Mononuclear cell (primary cell): Measurements from ENCODE around the gene NTN3. TPM values are rescaled to one million over a fixed set of nuclear protein-coding genes. Genes with fewer than 3 reads are reported as not detected.

Source experiments
- H3K27me3 ChIP-seq: 2 replicates; pipeline ENCODE4 v1.6.0; 2011; ENCODE audit warnings: low read length, control low read depth; ENCODE audit not compliant: insufficient read depth
- H3K4me1 ChIP-seq: 2 replicates; pipeline ENCODE4 v1.5.1; 2011; ENCODE audit warnings: mild to moderate bottlenecking, low read length, control low read depth; ENCODE audit not compliant: insufficient read depth
- H3K4me3 ChIP-seq: 2 replicates; pipeline ENCODE4 v1.5.1; 2011; ENCODE audit warnings: mild to moderate bottlenecking, low read length, moderate library complexity
- H3K9me3 ChIP-seq: 2 replicates; pipeline ENCODE4 v1.5.1; 2011; ENCODE audit warnings: low read depth, mild to moderate bottlenecking, control low read depth, low read length
- total RNA-seq: library from RNA; depleted of rRNA; stranded (reverse); fragments of >200 nt; gene quantifications from one replicate; pipeline ENCODE4 v1.2.3, GENCODE V29; 2012

The NTN3 gene
- not detected for total RNA-seq

DNA sequence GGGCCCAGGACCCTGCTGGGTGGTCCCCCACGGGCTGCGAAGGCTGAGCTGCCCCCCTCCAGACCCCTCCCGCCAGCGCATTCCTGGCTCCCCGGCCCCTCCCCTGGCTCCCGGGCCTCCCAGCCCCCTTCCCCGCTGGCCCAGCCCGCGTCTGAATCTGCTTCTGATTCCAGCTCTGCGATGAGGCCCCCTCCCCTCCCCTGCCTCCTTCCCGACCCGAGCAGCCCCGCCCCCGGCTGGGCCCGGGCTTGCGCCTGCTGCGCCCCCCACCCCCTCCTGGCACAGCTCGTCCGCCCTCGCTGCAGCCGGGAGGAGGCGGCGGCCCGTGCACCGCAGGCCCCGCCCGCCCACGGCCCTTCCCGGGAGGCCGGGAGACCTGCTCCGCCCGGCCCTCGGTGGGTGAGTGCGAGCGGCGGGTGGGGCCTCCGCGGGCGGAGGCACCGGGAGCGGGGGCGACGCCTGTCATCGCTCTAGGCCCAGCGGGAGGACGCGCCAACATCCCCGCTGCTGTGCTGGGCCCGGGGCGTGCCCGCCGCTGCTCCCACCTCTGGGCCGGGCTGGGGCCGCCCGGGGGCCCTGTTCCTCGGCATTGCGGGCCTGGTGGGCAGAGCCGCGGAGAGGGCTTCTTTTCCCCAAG is at the start of gene NTN3:
Gene NTN3, plus strand, starts transcription at position 282 of the 637 bp plus-strand sequence. CDS start 405 bp downstream, outside the sequence.
- H3K4me1 ChIP-seq: peaks cover 52% of the 10 kb centered on the region
- peaks cover 52% of the 10 kb centered on the region for H3K27me3 ChIP-seq
- H3K4me3 ChIP-seq: no peak within 1 kb of the TSS
- H3K9me3 ChIP-seq: no peaks in the 10 kb centered on the region

DNA sequence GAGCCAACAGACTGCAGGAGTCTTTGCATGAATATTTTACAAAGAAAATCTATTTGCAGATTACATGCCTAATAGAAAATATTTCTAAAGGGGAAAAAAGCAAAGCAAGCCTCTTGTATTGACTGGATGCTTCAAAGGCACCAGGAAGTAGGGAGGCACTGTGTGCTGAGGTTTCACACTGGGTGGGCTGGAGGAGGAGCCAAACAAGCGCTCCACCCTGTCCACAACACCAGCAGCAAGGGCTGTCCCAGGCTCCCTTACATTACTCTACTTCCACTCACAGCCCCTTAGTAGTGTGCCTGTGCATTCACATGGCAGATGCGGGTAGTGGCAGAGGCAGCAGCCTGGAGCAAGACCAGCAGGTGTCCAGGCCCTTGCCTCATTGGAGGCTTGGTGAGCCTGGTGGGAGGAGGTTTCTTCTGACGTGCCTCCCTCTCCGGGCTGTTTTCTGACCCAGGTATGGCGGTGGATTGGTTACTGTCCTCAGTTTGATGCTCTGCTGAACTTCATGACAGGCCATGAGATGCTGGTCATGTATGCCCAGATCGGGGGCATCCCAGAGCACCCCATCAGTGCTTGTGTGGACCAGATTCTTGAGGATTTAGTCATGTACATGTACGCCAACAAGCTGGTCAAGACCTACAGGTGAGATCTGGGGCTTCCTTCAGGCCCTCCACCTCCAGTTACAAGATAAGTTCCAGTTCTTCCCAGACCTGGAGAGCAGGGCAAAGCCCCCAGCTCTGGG is 48.8 kb upstream of the NTN3 start:
- H3K4me3 ChIP-seq: no peak overlapping the region
- no peaks in the 10 kb centered on the region for H3K4me1 ChIP-seq
- H3K9me3 ChIP-seq: no peaks in the 10 kb centered on the region
- no peaks in the 10 kb centered on the region for H3K27me3 ChIP-seq

DNA sequence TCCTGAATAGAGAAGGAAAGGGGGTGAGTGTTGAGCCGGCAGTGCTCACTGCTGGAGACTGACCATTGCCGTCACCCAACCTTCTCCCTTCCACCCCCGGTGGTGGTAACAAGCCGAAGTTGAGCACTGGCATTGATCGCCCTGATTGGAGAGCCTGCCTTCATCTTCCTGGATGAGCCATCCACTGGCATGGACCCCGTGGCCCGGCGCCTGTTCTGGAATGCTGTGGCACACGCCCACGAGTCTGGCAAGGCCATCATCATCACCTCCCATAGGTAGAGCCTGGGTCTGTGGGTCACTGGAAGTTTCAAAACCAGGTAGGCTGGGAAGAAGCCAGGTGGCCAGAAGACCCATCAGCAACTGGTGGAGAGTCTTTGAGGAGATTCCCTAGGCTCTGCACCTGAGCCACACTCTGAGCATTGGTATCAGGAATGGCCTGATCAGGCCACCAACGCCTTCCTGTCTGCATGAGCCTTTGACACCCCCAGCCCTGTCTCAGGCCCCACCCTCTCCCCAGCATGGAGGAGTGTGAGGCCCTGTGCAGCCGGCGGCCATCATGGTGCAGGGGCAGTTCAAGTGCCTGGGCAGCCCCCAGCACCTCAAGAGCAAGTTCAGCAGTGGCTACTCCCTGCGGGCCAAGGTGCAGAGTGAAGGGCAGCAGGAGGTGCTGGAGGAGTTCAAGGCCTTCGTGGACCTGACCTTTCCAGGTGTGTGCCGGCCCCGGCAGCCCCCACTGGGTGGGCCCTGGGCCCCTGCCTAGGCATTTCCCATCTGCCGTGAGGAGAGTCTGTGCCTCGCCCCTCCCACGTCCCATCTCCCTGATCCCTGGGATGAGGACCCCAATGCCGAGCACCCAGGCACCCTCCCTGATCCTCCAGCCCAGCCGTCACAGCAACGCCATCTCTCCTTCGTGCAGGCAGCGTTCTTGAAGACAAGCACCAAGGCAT is 46.8 kb upstream of the NTN3 start:
- no peaks in the 10 kb centered on the region for H3K27me3 ChIP-seq
- no peak overlapping the region for H3K4me3 ChIP-seq
- H3K9me3 ChIP-seq: no peaks in the 10 kb centered on the region
- peaks cover 9% of the 10 kb centered on the region for H3K4me1 ChIP-seq

DNA sequence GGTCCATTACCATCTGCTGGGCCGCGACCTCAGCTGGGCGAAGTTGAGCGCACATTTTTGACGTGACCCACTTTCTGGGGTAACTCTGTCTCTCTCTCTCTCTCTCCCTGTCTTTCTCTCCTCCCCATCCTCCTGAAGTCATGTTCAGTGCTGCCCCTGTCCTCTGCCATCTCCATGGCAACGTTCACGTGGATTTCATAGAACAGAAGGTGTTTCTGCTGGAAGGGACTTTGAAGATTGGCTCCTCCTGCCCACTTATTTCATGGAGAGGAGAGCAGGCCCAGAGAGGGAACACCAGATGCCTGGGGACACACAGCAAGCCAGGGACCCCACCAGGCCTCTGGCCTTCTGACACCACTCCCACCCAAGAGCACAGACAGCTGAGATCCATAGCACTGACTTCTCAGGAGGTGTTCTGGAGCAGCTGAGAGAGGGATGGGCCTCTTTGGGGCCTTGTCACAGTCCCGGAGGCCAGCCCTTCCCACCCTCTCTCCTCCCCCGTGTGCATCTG is 46.0 kb upstream of the NTN3 start:
- Histone ChIP-seq H3K27me3 (no peaks in the 10 kb centered on the region), H3K9me3 (no peaks in the 10 kb centered on the region), H3K4me1 (peaks cover 13% of the 10 kb centered on the region), H3K4me3 (no peak overlapping the region)

DNA sequence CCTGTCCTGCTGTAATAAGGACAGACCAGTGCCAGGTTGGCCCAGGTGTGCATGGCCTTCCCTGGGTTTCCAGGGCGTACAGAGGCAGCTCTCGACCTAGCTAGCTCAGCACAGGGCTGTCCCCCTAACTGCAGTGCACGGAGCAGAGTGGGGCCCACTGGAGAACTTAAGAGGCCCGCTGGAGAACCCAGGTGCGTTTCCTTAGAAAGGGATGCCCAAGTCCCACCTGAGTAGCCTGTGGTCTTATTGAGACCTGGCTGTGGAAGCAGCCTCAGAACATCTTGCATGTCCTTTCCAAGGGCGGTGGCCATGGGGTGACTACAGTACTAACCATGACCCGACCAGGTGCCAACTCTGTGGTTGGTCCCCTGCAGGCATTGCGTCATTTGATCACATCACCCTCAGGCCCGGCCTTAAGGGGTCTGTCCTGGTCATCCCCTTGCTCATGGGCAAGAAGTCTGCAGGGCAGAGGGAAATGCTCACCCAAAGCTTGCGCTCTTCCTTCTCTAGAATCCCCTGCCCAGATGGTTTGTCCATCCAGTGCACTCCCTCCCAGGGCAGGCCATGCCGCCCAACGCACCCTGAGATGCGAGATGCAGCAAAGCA is 45.2 kb upstream of the NTN3 start:
- Histone ChIP-seq H3K9me3 (no peaks in the 10 kb centered on the region), H3K4me3 (no peak overlapping the region), H3K4me1 (peaks cover 22% of the 10 kb centered on the region), H3K27me3 (no peaks in the 10 kb centered on the region)

DNA sequence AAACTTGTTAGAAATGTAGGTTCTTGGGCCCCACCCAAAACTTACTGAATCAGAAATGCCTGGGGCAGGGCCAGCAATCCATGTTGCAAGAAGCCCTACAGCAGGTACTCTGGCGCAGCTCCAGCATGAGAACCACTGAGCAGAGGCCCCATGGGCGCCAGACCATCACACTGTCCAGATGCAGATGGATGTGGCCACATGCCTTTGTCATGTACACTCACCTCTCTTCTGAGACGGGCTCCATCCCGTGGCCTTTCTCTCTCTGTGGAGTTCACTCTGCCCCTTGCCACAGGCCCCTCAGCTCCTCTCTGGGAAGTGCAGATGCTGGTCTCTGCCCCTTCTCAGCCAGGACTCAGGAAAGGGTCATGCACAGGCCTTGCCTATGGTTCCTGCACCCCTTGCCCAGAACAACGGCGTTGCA is 44.1 kb upstream of the NTN3 start:
- Histone ChIP-seq H3K4me3 (no peak overlapping the region), H3K27me3 (no peaks in the 10 kb centered on the region), H3K9me3 (no peaks in the 10 kb centered on the region), H3K4me1 (peaks cover 25% of the 10 kb centered on the region)

DNA sequence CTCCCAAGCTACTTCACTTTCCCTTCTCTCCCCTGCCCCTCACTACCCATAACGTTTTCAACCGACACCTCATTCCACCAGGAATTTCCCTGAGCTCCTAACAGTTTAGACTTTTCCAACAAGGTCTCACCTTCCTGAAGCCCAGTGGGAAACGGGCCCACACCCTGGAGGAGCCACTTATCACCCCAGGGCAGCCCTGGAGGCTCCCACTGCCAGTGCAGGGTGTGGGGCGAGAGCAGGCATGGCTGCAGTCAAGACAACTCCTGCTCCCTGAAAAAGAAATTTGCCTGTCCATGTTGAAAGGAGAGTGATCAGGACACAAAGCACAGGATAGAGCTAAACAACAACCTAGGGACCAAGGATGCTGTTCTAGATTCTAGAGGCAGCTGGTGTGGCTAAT is 43.6 kb upstream of the NTN3 start:
- no peak overlapping the region for H3K4me3 ChIP-seq
- peaks cover 25% of the 10 kb centered on the region for H3K4me1 ChIP-seq
- H3K27me3 ChIP-seq: no peaks in the 10 kb centered on the region
- no peaks in the 10 kb centered on the region for H3K9me3 ChIP-seq

DNA sequence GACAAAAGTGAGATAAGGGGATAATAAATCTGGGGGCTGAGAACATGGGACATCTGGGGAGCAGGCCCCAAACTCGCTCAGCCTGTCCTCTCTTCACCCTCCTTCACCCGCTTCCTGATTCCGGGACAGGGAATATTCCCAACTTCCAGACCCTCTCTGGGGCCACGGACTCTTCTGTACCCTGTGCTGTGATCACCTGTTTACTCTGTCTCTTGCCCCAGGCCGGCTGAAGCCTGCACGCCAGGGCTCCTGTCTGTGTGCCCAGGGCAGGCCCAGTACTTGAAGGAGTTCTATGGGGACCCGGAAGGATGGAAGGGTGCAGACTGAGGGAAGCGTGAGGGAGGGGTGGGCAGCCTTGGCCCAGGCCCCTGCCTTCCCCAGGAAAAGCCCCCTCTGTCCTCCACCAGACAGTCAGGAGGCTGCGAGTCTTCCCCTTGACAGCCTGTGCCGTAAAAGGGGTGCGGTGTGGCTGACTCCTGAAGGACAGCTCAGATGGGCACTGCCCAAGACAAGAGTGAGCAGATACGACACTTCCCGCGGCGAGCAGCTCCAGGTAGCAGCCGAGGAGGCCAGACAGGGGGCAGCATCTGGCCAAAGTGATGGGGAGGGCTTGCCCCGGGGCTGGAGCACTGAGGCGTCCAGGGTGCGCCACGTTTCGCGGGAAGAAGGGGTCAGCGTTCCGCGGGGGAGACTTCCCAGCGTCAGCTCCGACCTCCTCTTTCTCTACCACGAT is 42.9 kb upstream of the NTN3 start:
- H3K9me3 ChIP-seq: no peaks in the 10 kb centered on the region
- H3K4me3 ChIP-seq: peak overlapping the region; percentile 79
- H3K4me1 ChIP-seq: peaks cover 25% of the 10 kb centered on the region
- no peaks in the 10 kb centered on the region for H3K27me3 ChIP-seq

DNA sequence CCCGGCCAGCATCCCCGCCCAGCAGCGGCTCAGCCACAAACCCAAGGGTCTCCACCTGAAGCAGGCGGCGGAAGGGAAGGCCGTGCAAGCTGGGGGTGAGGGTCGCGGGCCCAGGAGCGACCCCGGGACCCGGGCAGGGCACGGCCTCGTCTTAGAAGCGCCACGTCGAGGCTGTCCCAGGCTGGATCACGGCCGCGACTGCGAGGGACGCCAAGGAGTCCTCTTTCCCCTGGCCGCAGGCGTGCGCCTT is 42.4 kb upstream of the NTN3 start:
- Histone ChIP-seq H3K9me3 (no peaks in the 10 kb centered on the region), H3K4me3 (peak overlapping the region; percentile 79), H3K4me1 (peaks cover 25% of the 10 kb centered on the region), H3K27me3 (no peaks in the 10 kb centered on the region)

DNA sequence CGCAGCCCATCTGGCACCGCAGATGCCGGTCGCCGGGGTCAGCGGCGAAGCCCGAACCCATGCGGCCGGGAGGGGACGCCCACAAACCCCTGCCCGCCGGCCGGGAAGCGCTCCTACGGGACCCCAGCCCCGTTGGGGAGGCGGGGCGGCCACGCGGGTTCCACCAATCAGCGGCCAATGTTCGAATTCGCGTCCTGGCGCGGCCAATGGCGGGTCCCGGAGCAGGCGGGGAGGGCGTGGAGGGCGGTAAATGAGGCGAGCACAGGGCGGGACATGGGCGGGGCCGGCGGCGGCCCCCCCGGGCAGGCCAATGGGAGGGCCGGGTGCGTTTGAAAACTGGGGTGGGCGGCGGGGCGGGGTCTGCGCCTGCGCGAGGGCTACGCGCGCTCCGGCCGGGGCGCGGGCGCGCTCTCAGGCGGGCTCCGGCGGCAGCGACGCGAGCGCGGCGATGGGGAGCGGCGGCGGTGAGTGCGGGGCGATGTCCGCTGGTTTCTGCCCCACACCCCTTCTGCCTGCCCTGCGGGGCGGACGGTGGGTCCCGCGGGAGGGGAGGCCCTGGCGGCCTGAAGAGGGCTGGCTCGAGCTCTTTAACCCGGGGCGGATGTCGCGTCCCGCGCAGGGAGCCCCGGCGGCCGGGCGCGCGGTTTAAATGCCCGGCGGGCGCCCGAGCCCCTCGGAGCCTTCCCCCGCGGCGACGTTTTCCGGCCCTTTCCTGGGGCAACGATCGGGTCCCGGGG is 41.9 kb upstream of the NTN3 start, which contains the start of gene CCNF:
Gene CCNF, plus strand, starts transcription at position 414 of the 737 bp plus-strand sequence. Its CDS starts 35 bp downstream, at position 449.
- Histone ChIP-seq H3K4me3 (peak within 1 kb of the TSS; percentile 79), H3K4me1 (peaks cover 25% of the 10 kb centered on the region), H3K27me3 (no peaks in the 10 kb centered on the region), H3K9me3 (no peaks in the 10 kb centered on the region)

DNA sequence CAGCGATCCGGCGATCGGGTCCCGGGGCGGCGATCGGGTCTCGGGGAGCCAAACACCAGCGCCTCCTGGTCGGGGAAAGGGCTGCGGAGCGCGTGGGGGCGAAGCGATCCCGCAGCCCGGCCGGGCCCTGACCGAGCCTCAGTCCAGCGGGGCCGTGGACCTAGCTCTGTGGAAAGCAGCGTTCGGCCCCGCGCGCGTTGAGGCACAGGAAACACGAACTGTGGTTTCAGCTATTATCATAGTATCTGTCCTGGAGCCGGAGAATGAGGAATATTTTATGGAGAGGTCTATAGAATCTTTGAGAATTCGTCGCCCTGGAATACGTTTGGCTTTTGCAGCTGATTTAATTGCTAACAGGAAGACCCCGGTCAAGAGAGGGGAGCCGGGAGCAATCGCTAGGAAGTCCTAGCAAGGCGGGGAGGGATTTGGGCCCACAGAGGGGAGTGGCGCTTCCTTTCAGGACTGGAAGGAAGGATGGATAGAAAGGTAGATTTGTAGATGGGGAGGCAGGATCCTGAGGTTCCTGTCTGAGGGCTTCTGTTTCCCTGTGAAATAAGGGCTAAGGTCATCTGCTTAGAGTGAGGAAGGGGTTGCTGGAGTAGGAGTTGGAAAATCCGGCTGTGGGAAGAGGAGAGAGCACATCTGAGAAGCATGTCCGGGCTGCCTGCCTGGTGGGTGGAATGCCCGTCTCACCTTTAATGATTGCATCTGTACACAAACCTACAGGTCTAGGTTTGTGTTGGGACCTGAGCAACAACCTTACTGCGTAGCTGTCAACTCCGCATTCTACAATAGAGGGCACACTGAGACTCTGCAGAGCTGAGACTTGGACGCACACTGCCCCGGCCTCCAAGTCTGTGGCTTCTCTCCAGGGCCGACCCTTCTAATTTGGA is 41.1 kb upstream of the NTN3 start:
- no peaks in the 10 kb centered on the region for H3K9me3 ChIP-seq
- H3K4me3 ChIP-seq: peak overlapping the region; percentile 79
- H3K4me1 ChIP-seq: peaks cover 25% of the 10 kb centered on the region
- no peaks in the 10 kb centered on the region for H3K27me3 ChIP-seq

DNA sequence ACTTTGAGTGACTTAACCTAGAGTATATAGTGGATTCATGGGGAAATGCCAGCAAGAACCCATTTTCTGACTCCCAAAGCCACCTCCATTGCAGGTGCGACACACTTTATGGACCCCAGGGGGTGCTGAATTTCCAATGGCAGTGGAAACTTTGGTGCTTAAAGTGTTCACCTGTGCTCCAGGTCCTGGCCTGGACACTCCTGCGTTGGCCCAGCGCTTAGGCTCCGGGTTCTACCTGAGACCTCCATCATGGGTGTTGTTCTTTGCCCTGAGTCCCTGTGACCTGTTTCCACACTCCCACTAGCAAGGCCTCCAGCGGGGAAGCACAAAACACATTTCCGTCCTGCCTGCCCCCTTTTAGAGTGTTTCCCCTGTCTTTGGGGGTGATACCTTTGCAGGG is 38.8 kb upstream of the NTN3 start:
- Histone ChIP-seq H3K9me3 (no peaks in the 10 kb centered on the region), H3K4me3 (no peak overlapping the region), H3K27me3 (no peaks in the 10 kb centered on the region), H3K4me1 (peaks cover 25% of the 10 kb centered on the region)
